ENCODE data around the gene DRD4.

- TF ChIP-seq POLR2AphosphoS5 (IDR thresholded peaks at IDR 0.05; ENCODE audit: low read depth, low read length) (no peak), NCOA1 (CRISPR knock-in tag; IDR thresholded peaks at IDR 0.05) (no peak), TFDP1 (CRISPR knock-in tag; IDR thresholded peaks at IDR 0.05; ENCODE audit: borderline replicate concordance) (no peak), EP300 (IDR thresholded peaks at IDR 0.05; ENCODE audit: low read depth in 2 of 2, low read length in 2 of 2) (no peak), EP300 (CRISPR knock-in tag; IDR thresholded peaks at IDR 0.05; ENCODE audit: borderline replicate concordance) (no peak), REST (IDR thresholded peaks at IDR 0.05; ENCODE audit: borderline replicate concordance in 1 of 2, low read depth in 1 of 2, low read length in 2 of 2) (no peak), NFYC (CRISPR knock-in tag; IDR thresholded peaks at IDR 0.05) (no peak)
These were observed 23.6 kb upstream of the DRD4 start for GRCh38 chr11:613369-613968.

Measured in HepG2 (cell line).